ENCODE measurements around the gene FUT7.

The FUT7 gene

GRCh38 chr9:137031904-137032640 lies at the start of gene FUT7:
FUT7 (minus strand) TSS chr9:137032088; CDS start chr9:137031991, 97 bp downstream.
- FAIRE-seq, result no peak

GRCh38 chr9:137080260-137081122 lies 48.6 kb upstream of the FUT7 start:
- no peak for FAIRE-seq

- FAIRE-seq, result no peak
Measured at GRCh38 chr9:137079401-137079787, 47.5 kb upstream of the FUT7 start.

GRCh38 chr9:137078701-137079400 lies 47.0 kb upstream of the FUT7 start:
- no peak for FAIRE-seq

GRCh38 chr9:137077758-137078693 lies 46.1 kb upstream of the FUT7 start:
- FAIRE-seq, result no peak

GRCh38 chr9:137077010-137077747 lies 45.3 kb upstream of the FUT7 start, which contains the start of gene UAP1L1:
UAP1L1 (plus strand) TSS chr9:137077517; CDS start chr9:137077533, 16 bp downstream.
- no peak for FAIRE-seq

- FAIRE-seq, result no peak
Measured at GRCh38 chr9:137076636-137077009, 44.7 kb upstream of the FUT7 start.

- FAIRE-seq, result no peak
Measured at GRCh38 chr9:137075275-137075775, 43.4 kb upstream of the FUT7 start.

GRCh38 chr9:137074657-137075274 lies 42.9 kb upstream of the FUT7 start:
- no peak for FAIRE-seq

GRCh38 chr9:137073992-137074399 lies 42.1 kb upstream of the FUT7 start:
- FAIRE-seq, result no peak

- FAIRE-seq, result no peak
Measured at GRCh38 chr9:137071282-137071681, 39.4 kb upstream of the FUT7 start.

- no peak for FAIRE-seq
Measured at GRCh38 chr9:137070906-137071275, 39.0 kb upstream of the FUT7 start.

GRCh38 chr9:137070201-137070905 lies 38.5 kb upstream of the FUT7 start, which contains the start of gene SAPCD2:
SAPCD2 (minus strand) TSS chr9:137070557; CDS start chr9:137070460, 97 bp downstream.
- peak; percentile 96 for FAIRE-seq

- no peak for FAIRE-seq
Measured at GRCh38 chr9:137069508-137070091, 37.7 kb upstream of the FUT7 start.

GRCh38 chr9:137068539-137069507 lies 36.9 kb upstream of the FUT7 start:
- FAIRE-seq, result no peak

- FAIRE-seq, result no peak
Measured at GRCh38 chr9:137067860-137068538, 36.1 kb upstream of the FUT7 start.

- no peak for FAIRE-seq
Measured at GRCh38 chr9:137066096-137066861, 34.4 kb upstream of the FUT7 start.

All from G401.6 (cell line).